ENCODE measurements around the gene GFRA4. TPM values are rescaled to one million over a fixed set of nuclear protein-coding genes. Genes with fewer than 3 reads are reported as not detected.

Gene GFRA4
- total RNA-seq, 1 experiment from 2014 or later, result not detected

- H3K27me3 ChIP-seq (ENCODE audit: insufficient read depth, low read length), result no peaks in the 10 kb centered on the region
- H3K27ac ChIP-seq (ENCODE audit: low read depth, low read length), result no peak overlapping the region
- no peaks in the 10 kb centered on the region for H3K79me2 ChIP-seq (ENCODE audit: insufficient read depth, low read length)
- ATAC-seq (no peak), DNase-seq (ENCODE audit: low read depth, low spot score) (no peak)
- H3K4me2 ChIP-seq (ENCODE audit: low read length), result no peak overlapping the region
- no peak for TF ChIP-seq ZFX (IDR thresholded peaks at IDR 0.05)
- TF ChIP-seq EZH2 (IDR thresholded peaks at IDR 0.05), result no peak
- no peak for TF ChIP-seq YY1 (IDR thresholded peaks at IDR 0.05; ENCODE audit: extremely low read depth, insufficient replicate concordance, low read depth, low read length)
- no peak for TF ChIP-seq CBX3 (IDR thresholded peaks at IDR 0.05; ENCODE audit: low read depth)
- TF ChIP-seq, protein P1, sequence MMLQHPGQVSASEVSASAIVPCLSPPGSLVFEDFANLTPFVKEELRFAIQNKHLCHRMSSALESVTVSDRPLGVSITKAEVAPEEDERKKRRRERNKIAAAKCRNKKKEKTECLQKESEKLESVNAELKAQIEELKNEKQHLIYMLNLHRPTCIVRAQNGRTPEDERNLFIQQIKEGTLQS (IDR thresholded peaks at IDR 0.05), result no peak
- no peak for TF ChIP-seq EZH2phosphoT487 (IDR thresholded peaks at IDR 0.05; ENCODE audit: borderline replicate concordance)
- TF ChIP-seq, protein P2, sequence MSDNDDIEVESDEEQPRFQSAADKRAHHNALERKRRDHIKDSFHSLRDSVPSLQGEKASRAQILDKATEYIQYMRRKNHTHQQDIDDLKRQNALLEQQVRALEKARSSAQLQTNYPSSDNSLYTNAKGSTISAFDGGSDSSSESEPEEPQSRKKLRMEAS (IDR thresholded peaks at IDR 0.05), result no peak
- TF ChIP-seq RAD21 (IDR thresholded peaks at IDR 0.05; ENCODE audit: low read depth), result no peak
- TF ChIP-seq CTCF (IDR thresholded peaks at IDR 0.05 in 2 of 3, conservative IDR thresholded peaks at IDR 0.05 in 1 of 3; ENCODE audit: borderline replicate concordance in 1 of 3, insufficient read depth in 1 of 3, low read depth in 2 of 3, low read length in 2 of 3), result no peak
- TF ChIP-seq TCF7L2 (IDR thresholded peaks at IDR 0.05; ENCODE audit: borderline replicate concordance, extremely low read depth, insufficient read depth, insufficient read length), result no peak
- TF ChIP-seq, protein P3, sequence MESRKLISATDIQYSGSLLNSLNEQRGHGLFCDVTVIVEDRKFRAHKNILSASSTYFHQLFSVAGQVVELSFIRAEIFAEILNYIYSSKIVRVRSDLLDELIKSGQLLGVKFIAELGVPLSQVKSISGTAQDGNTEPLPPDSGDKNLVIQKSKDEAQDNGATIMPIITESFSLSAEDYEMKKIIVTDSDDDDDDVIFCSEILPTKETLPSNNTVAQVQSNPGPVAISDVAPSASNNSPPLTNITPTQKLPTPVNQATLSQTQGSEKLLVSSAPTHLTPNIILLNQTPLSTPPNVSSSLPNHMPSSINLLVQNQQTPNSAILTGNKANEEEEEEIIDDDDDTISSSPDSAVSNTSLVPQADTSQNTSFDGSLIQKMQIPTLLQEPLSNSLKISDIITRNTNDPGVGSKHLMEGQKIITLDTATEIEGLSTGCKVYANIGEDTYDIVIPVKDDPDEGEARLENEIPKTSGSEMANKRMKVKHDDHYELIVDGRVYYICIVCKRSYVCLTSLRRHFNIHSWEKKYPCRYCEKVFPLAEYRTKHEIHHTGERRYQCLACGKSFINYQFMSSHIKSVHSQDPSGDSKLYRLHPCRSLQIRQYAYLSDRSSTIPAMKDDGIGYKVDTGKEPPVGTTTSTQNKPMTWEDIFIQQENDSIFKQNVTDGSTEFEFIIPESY (IDR thresholded peaks at IDR 0.05; ENCODE audit: extremely low read depth, insufficient replicate concordance, low read length), result no peak
- no peak for TF ChIP-seq JUND (IDR thresholded peaks at IDR 0.05)
- no peak for TF ChIP-seq REST (IDR thresholded peaks at IDR 0.05; ENCODE audit: low read depth)
- TF ChIP-seq SP1 (IDR thresholded peaks at IDR 0.05; ENCODE audit: low read depth), result no peak
- TF ChIP-seq SIN3A (IDR thresholded peaks at IDR 0.05; ENCODE audit: low read depth), result no peak
- no peak for TF ChIP-seq CEBPB (IDR thresholded peaks at IDR 0.05; ENCODE audit: low read depth)
- no peak for TF ChIP-seq ZNF274 (IDR thresholded peaks at IDR 0.05; ENCODE audit: low read depth, low read length)
- no peak for TF ChIP-seq POLR2A (IDR thresholded peaks at IDR 0.05; ENCODE audit: borderline replicate concordance, extremely low read depth, insufficient read depth, insufficient read length)
- H3K9me2 ChIP-seq (ENCODE audit: insufficient read depth), result no peaks in the 10 kb centered on the region
- RAD21 ChIA-PET (ENCODE audit: low non-redundant PET in 1 of 2, low total read pairs in 2 of 2, uncharacterized antibody in 2 of 2, unreplicated experiment in 2 of 2), result no interaction called here
- H3K9ac ChIP-seq (ENCODE audit: low read length), result no peak overlapping the region
- intact Hi-C loops (cut with micrococcal nuclease), result no loop called here
- no peaks in the 10 kb centered on the region for H3K36me3 ChIP-seq (ENCODE audit: control insufficient read depth in 1 of 2, insufficient read depth in 2 of 2, low read length in 2 of 2)
- POLR2A ChIA-PET, result no interaction called here
- peaks cover 0 to 7% of the 10 kb centered on the region in 2 experiments; a peak in 2 of 4 replicates for H3K4me1 ChIP-seq (ENCODE audit: control insufficient read depth in 1 of 2, insufficient read depth in 2 of 2, low read length in 2 of 2)
- H3K4me3 ChIP-seq (replicated peaks in 1 of 2; ENCODE audit: low read depth in 1 of 2, low read length in 2 of 2), result no peak overlapping the region
- no peak overlapping the region for H2AFZ ChIP-seq (ENCODE audit: low read depth, low read length, poor library complexity, severe bottlenecking)
- CTCF ChIA-PET, result interaction anchor here (0.9 kb wide), 1 partner anchor 26 kb away, joined by 5 read pairs; no protein-coding TSS in a partner anchor
- no TSS peak for BruUV-seq (replicated peaks)
- H3K9me3 ChIP-seq (ENCODE audit: control insufficient read depth in 1 of 2, insufficient read depth in 1 of 2, low read depth in 1 of 2, low read length in 2 of 2), result no peaks in the 10 kb centered on the region
- no peaks in the 10 kb centered on the region for H4K20me1 ChIP-seq (ENCODE audit: insufficient read depth)
Measured at GRCh38 chr20:3685341-3685740, 22.1 kb upstream of the GFRA4 start.
